ENCODE measurements around the gene TRABD2B.

GRCh38 chr1:47834326-47834725 lies 162.9 kb downstream of the TRABD2B start:
- no peak for TF ChIP-seq EZH2phosphoT487 (IDR thresholded peaks at IDR 0.05; ENCODE audit: insufficient read depth, low read depth)
- TF ChIP-seq EZH2 (IDR thresholded peaks at IDR 0.05; ENCODE audit: insufficient read depth, poor library complexity, severe bottlenecking) = no peak

All from GM23248 (cell line).